NK-92 treated with Interleukin-12 subunit alpha and Interleukin-12 subunit beta, amount 100 ng/mL, for 24 hours (cell line): ENCODE measurements around the gene ZDHHC11B.

Experiments used
- DNase-seq: peaks from one replicate; lab custom pipeline; 2025; lab: John Stamatoyannopoulos, UW

Gene ZDHHC11B

GRCh38 chr5:673161-673830 is 111.2 kb downstream of the ZDHHC11B start:
- DNase-seq: no peak

GRCh38 chr5:672329-673160 is 112.0 kb downstream of the ZDHHC11B start:
- no peak for DNase-seq

GRCh38 chr5:671459-672328 is 112.8 kb downstream of the ZDHHC11B start:
- no peak for DNase-seq

- DNase-seq: no peak
Observed at GRCh38 chr5:670396-671270, 113.9 kb downstream of the ZDHHC11B start.

GRCh38 chr5:669842-670395 is 114.6 kb downstream of the ZDHHC11B start:
- no peak for DNase-seq

DNA sequence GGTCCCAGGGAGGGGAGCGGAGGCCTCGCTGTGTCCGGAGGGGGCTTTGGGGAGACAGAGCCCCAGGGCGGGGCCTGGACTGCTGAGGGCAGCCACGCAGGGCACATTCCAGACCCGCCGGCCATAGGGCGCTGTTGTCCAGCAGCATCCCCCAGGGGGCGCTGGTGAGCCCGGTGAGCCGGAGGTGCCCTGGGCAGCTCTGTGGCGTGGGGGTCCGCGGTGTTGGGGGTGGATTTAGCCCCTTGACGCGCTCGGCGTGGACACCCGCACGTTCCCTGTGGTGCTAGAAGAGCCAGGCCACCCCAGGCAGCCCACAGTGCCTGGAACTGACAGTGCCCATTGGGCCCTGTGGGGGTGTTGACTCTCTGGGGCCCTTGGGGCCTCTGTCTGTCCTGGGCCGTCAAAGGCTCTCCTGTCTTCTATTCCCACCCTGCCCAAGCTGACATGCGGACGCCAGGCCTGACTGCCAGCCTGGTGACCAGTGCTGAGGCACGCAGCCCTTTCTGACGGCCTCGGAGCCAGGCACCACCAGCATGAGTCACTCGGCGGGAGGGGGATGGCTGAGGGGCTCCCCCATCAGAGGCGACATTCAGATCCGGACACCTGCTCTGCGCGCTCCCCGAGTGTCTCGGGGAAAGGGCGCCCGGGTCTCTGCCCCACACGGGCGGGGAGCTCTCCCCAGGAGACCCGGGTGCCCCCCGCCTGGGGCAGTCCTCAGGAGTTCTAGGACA is 115.3 kb downstream of the ZDHHC11B start:
- DNase-seq: no peak

DNA sequence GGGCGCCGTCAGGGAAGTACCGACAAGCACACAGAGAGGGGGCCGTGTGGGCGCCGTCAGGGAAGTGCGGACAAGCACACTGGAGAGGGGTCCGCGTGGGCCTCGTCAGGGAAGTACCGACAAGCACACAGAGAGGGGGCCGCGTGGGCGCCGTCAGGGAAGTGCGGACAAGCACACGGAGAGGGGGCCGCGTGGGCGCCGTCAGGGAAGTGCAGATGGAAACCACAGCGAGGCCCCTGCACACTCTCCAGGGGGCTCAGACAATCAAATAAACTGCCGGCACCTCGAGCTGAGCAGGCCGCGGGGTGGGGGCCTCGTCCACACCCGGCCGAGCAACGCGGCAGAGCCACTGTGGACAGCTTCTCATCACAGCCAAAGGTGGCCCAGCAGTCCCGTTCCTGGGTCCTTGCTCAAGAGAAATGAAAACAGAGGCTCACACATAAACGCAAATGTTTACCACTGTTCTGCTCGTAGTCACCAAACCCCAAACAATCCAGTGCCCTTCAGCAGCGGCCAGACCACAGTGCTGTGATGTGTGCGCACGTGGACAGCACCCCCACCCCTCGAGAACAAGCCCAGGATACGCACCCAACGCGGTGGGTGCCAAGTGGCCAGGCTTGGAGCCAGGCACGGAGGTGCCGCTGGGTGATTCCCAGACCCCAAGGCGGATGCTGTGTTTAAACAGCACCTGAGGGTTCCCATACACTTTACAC is 116.1 kb downstream of the ZDHHC11B start:
- no peak for DNase-seq

- no peak for DNase-seq
Observed at GRCh38 chr5:666816-667498, 117.6 kb downstream of the ZDHHC11B start.

DNA sequence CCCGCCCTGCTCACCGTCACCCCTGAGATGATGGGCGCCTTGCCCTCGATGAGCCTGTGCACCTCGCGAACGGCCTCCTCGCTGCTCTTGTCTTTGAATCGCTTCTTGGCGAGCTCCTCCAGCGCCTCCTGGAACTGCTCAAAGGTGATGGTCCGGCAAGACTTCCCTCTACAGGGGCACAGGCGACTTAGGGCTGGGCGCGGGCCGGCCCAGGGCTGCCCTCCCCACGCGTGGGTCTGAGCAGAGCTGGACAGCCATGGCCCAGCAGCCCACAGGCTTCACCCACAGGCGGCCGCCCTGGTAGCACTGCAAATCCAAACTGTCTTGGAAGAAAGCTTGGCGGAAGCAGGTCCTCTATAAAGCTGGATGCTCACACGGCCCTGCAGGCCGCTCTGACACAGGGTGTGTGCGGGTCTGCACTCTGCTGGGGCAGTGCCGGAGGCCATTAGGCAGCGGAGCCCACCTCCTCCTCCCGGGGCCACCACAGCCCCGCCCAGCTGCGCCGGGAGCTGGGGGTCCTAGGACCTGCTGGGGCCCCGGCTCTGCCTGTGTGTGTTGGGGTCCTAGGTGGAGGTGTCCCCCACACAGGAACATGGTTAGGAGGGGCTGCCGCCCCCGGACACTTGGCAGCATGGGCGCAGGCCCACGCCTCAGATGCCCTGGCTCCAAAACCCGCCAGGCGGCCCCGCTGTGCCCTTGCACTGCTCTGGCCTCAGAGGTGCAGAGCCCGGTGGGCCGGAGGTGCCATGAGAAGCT is 118.4 kb downstream of the ZDHHC11B start:
- no peak for DNase-seq

DNA sequence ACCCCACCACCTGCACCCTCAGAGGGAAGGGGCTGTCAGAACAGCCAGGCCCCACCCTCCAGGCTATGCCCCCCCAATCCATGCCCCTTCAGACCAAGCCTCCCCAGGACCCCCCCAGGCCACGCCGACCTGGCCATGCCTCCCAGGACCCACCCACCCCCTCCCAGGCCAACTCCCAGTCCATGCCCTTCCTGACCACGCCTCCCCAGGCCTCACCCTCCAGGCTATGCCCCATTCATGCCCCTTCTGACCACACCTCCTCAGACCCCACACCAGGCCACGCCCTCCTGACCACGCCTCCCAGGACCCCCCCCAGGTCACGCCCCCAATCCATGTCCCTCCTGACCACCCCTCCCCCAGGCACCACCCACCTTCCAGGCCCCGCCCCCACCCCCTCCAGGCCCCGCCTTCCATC is 119.0 kb downstream of the ZDHHC11B start:
- no peak for DNase-seq

DNA sequence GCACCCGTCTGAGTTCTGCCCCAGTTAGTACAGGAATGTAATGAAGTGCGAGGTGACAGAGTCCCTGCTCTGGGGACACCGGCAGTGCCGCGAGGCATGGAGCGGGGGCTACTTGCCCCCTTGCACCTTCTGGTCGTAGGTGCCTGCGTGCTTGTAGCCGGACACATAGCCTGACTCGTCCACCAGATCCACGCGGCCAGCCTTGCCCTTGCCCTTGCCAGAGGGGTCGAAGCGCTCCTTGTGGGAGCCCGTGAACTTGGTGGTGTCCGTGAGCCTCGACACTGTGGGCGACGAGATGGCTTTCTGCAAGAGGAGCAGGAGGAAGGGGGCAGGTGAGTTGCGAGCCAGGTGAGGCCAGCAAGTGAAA is 119.6 kb downstream of the ZDHHC11B start:
- no peak for DNase-seq

DNA sequence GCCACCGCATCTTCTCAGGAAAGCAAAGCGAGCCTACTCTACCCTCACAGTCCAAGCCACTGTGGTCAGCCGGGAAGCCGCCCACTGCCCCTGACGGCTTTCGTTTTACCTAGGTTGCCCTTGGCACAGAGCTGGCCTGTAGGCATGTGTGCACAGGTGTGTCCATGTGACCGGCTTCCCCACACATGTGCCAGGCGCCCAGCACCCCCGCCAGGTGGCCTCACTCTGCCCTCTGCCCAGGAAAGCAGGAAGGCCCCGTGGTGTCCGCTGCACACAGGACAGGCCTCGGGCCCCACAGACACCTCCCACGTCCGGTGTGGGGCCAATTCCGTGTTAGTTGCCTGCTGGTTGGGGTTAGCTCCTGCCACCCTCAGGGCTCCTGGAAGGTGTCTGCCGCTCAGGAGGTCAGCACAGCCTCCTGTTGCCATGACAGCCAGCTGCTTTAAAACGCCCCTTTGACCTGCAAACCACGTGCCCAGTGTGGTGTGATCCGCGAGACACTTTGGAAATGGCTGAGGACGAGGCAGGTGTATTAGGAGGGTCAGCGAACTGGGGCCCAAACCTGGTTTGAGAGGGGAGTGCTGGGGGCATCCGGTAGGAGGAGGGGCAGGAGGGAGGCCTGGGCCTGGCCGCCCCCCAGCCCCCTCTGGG is 120.1 kb downstream of the ZDHHC11B start:
- DNase-seq: no peak

DNA sequence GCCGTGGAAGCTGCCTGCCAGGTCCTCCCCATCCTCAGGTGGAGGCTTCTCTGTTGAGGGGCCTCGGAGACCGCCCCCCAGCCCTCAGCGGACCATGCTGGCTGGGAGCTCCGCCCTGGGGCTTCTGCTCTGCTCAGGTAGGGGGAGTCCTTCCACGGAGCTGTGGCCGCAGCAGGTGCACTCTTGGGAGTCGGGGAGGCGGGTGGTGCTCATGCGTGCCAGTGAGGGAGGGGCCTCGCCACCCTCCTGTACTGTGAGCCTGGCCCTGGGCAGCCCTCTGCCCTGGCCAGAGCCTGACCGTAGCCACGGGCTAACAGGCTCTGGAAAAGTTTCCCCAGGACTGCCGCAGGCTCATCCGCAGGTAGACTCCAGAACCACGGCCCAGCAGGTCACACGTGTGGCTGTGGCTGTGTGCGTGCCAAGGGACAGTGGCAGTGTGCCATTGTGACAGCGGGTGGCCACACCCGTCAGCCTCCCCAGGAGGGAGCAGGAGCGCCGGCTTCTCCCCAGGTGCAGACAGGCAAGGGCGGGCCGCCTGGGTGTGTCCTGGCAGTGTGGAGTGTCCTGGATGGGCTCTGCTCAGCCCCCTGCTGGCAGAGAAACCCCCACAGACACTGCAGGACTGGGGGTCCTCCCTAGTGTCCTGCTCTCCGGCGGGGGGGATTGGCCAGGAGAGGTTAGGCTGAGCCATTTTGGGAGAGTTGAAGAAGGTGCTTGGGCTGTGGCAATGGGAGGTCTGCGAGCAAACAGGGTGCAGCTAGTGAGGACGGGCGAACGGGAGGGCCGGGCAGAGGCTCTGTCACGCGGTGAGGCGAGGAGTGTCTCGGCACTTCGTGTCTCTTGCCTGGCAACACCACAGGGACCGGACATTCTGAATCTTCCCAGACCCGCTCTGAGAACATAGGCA is 120.8 kb downstream of the ZDHHC11B start:
- DNase-seq: no peak

DNA sequence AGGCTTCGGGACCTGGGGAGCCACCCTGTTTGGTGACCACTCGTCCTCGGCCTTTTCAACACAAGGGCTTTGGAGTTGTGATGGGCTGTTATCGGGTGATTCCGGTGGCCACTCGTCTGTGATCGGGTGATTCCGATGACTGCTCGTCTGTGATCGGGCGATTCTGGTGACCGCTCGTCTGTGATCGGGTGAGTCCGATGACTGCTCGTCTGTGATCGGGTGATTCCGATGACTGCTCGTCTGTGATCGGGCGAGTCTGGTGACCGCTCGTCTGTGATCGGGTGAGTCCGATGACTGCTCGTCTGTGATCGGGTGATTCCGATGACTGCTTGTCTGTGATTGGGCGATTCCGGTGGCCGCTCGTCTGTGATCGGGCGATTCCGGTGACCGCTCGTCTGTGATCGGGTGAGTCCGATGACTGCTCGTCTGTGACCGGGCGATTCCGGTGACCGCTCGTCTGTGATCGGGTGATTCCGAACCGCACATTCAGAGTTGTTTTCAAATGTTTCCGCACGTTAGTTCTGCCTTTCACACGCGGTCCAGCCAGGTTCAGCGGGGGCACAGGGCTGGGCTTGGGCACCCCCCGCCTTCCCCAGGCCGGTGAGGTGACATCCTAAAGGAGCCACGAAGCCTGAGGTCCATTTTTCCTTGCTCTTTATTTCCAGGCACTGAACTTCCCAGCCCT is 121.6 kb downstream of the ZDHHC11B start:
- DNase-seq: no peak

DNA sequence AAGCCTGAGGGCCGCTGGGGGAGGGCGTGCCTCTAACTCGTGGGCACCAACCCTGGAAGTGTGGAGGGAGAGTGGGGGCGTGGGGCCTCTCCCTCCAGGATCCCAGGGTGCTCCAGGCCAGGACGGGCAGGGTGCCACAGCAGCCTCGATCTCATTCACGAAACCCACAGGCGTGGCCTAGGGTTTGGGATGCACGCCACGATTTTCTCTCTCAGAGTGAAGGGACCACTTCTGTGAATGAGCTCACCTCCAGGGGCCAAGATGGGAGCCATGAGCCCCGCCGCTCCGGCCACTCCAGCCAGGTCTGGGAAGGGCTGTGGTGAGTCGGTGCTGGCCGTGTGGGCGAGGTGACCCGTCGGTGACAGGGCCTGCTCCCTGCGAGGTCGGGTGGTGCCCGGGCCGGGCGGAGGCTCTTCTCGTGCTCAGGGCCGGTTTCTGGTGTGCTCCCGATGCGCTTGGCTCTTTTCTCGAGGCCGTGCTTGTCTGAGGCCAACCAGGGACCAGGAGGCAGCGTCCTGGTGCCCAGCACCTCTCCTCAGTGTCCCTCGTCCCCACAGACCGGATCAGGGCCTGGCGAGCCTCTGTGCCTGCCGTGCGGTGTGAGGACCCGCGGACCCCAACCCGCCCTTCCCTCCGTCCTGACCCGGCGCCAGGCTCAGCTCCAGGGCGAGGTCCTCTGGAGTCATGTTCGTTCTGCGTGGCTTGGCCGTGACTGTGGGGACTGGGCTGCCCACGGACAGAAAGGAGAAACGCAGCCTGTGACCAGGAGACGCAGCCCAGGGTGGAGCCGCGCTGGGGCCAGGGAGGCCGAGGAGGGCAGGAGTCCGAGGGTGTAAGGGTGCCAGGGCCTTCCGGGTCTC is 122.4 kb downstream of the ZDHHC11B start:
- no peak for DNase-seq
